Loucy (cell line): ENCODE measurements around the gene GNL3.

Experiments used
- EZH2phosphoT487 ChIP-seq: fragments of 200-600 bp; IDR thresholded peaks from 2 replicates; pipeline ENCODE4 v1.6.1; 2018; ENCODE audit warnings: antibody characterized with exemption, mild to moderate bottlenecking, moderate library complexity, borderline replicate concordance
- TF ChIP-seq, protein P1 (sequence below): fragments of 200-600 bp; sonication (generic); conservative IDR thresholded peaks from 2 replicates; pipeline ENCODE4 v1.5.1; 2014; ENCODE audit warnings: mild to moderate bottlenecking, antibody characterized with exemption, low read length

DNA sequence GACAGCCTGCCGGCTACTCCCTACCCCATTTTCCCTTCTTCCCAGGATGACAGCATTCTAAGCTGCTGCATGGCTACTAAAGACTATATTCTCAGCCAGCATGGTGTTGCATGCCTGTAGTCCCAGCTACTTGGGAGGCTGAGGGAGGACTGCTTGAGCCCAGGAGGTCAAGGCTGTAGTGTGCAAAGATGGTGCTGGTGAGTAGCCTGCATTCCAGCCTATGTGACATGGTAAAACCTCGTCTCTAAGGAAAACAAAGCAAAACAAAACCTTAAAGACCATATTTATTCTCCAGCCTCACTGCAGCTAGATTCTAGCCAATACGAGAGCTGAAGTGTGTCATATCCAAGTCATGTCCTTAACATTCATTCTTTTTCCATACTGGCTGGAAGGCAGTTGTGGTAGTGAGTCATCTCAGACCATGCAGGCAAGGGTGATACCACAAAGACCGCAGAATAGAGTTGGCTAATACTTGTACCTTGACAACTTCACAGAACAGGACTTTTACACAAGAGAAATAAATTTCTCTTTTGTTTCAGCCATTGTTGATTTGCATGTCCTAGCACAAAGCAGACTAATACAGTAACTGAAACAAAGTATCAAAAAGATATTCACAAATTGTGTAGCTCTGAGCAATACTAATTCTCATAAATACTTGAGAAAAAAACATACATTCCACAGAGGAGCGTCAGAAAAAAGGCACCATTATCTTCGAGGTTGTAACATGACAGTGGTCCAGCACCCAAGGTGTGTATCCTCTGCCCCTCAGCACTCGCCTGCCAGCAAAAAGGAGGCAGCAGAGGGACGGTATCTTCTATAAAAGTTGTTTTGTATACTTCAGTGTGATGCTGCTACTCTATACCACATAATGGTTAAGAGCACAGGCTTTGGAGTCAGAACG is 15.0 kb upstream of the GNL3 start:
- TF ChIP-seq, protein P1, sequence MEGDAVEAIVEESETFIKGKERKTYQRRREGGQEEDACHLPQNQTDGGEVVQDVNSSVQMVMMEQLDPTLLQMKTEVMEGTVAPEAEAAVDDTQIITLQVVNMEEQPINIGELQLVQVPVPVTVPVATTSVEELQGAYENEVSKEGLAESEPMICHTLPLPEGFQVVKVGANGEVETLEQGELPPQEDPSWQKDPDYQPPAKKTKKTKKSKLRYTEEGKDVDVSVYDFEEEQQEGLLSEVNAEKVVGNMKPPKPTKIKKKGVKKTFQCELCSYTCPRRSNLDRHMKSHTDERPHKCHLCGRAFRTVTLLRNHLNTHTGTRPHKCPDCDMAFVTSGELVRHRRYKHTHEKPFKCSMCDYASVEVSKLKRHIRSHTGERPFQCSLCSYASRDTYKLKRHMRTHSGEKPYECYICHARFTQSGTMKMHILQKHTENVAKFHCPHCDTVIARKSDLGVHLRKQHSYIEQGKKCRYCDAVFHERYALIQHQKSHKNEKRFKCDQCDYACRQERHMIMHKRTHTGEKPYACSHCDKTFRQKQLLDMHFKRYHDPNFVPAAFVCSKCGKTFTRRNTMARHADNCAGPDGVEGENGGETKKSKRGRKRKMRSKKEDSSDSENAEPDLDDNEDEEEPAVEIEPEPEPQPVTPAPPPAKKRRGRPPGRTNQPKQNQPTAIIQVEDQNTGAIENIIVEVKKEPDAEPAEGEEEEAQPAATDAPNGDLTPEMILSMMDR: no peak
- no peak for TF ChIP-seq EZH2phosphoT487
